NB4 (cell line): Measurements from ENCODE around the gene GUCY2C.

Source experiments
- DNase-seq: peaks from one replicate; pipeline ENCODE4 v3.0.0; 2010; ENCODE audit warnings: low read depth
- H3K4me3 ChIP-seq: one replicate; pipeline ENCODE4 v1.5.1; 2011; ENCODE audit warnings: mild to moderate bottlenecking, low read depth, low read length, moderate library complexity
- MYC ChIP-seq: IDR thresholded peaks from 2 replicates; pipeline ENCODE4 v1.6.1; 2011; ENCODE audit warnings: low read depth, low read length
- POLR2A ChIP-seq: IDR thresholded peaks from 2 replicates; pipeline ENCODE4 v1.6.1; 2011; ENCODE audit warnings: mild to moderate bottlenecking; ENCODE audit not compliant: insufficient read length; ENCODE audit errors: extremely low read depth
- TF ChIP-seq, protein P1 (sequence below): IDR thresholded peaks from one replicate; pipeline ENCODE4 v1.5.1; 2012; ENCODE audit warnings: low read depth, low read length
- TF ChIP-seq, protein P2 (sequence below): IDR thresholded peaks from 2 replicates; pipeline ENCODE4 v1.6.1; 2011; ENCODE audit warnings: low read depth, low read length

GUCY2C gene

DNA sequence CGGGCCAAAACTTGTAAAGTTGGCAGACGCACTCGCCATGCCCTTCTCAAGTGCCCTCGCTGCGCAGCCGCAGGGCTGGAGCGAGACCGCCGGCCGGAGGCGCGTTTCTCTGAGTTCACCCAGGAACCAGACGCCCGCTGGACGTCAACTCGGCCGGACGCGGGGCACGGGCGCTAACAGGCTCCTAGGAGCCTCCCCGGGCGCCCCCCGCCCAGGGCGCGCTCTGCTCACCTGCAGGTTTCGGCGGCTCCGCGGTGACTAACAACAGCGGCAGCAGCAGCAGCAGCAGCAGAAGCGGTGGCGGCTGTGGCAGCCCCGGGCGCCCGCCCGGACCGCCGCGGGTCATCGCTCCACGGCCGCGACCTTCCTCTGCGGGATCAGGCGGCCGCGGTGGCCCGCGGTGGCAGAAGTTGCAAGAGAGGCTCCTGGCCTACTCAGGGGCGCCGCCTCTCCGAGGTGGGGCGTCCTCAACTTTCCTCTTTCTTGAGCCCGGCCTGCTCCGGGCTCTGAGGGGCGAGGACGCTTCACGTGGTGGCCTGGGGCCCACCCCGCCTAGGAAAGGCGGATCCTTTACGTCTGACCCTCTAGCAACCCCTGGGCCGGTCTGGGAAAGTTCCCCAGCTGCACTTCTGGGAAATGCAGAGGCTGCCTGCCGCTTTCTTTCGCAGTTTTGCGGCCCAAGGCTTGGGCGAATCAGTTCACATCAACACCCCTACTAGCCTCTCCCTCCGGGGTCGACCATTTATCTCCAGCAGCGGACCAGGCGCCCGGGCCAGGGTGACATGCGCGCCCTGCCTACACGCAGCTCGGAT, 128.8 kb downstream of the GUCY2C start, which contains the start of gene PLBD1:
PLBD1 (minus strand) TSS at position 533 of the 812 bp plus-strand sequence; CDS start at position 346, 187 bp downstream.
- TF ChIP-seq POLR2A (no peak), MYC (no peak)
- DNase-seq, result no peak
- H3K4me3 ChIP-seq, result no peak within 1 kb of the TSS

DNA sequence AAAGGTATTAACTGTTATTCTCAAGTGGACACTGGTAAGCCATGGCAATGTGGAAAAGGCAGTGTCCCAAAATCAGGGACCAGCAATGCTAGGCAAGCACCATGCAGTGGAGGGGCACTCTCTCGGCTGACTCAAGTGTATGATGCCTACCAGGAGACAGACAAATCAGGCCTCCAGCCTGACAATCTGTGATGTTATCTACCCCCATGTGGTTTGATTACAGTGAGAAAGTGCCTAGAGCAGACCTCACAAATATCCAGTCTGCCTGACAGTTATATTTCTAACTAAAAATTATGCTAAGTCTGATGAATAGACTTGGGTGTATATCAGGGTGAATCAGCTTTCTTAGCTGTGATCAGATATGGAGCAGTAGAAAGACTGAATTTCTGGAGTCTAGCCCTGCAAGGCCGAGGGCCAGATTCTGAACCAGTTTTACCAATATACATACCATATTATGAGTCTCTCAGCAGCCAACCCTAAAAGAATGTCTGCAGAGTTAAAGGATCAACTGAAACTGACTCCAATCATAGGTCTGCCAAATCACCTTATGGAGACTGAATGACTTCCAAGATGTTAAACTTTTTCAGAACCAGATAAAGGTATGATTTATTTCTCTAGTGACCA, 132.0 kb downstream of the GUCY2C start:
- TF ChIP-seq, protein P1, sequence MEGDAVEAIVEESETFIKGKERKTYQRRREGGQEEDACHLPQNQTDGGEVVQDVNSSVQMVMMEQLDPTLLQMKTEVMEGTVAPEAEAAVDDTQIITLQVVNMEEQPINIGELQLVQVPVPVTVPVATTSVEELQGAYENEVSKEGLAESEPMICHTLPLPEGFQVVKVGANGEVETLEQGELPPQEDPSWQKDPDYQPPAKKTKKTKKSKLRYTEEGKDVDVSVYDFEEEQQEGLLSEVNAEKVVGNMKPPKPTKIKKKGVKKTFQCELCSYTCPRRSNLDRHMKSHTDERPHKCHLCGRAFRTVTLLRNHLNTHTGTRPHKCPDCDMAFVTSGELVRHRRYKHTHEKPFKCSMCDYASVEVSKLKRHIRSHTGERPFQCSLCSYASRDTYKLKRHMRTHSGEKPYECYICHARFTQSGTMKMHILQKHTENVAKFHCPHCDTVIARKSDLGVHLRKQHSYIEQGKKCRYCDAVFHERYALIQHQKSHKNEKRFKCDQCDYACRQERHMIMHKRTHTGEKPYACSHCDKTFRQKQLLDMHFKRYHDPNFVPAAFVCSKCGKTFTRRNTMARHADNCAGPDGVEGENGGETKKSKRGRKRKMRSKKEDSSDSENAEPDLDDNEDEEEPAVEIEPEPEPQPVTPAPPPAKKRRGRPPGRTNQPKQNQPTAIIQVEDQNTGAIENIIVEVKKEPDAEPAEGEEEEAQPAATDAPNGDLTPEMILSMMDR, result no peak
- TF ChIP-seq POLR2A, result no peak
- DNase-seq, result no peak
- no peak overlapping the region for H3K4me3 ChIP-seq

DNA sequence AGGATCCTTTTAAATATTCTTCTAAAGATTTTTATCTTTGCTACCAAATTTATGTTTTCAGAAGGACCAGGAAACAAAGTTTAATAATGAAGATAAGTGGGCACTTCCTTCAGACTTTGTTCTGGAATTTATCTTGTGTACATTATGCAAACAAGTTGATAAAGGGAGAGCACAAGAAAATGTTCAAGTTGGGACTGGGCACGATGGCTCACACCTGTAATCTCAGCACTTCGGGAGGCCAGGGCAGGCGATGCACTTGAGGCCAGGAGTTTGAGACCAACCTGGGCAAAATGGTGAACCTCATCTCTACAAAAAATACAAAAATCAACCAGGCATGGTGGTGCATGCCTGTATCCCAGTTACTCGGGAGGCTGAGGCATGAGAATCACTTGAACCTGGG, 133.4 kb downstream of the GUCY2C start:
- H3K4me3 ChIP-seq, result no peak overlapping the region
- TF ChIP-seq POLR2A, result no peak
- no peak for TF ChIP-seq MYC
- TF ChIP-seq, protein P2, sequence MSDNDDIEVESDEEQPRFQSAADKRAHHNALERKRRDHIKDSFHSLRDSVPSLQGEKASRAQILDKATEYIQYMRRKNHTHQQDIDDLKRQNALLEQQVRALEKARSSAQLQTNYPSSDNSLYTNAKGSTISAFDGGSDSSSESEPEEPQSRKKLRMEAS, result no peak
- TF ChIP-seq, protein P1, result no peak
- no peak for DNase-seq
